ENCODE data around the gene SUMF1. TPM values are rescaled to one million over a fixed set of nuclear protein-coding genes. Genes with fewer than 3 reads are reported as not detected.

The SUMF1 gene
- total RNA-seq, 6 experiments from 2014 or later = 15.9 to 32.4 (median 21.3) TPM

- H3K4me1 ChIP-seq = peaks cover 0 to 9% (median 0%) of the 10 kb centered on the region in 4 donors
- no peak overlapping the region for H3K27ac ChIP-seq
- DNase-seq (no peak), ATAC-seq (no peak)
- WGBS (ENCODE audit: insufficient coverage, low coverage, low lambda C conversion rate, missing lambda C conversion rate) = 65% methylated on average over 3 of the region's 3 CpGs
- intact Hi-C loops (cut with DNase I) = no loop called here
- H3K9me3 ChIP-seq = no peaks in the 10 kb centered on the region
- no peak for TF ChIP-seq POLR2A (IDR thresholded peaks at IDR 0.05)
- TF ChIP-seq CTCF (IDR thresholded peaks at IDR 0.05) = no peak
- H3K27me3 ChIP-seq = no peaks in the 10 kb centered on the region
- H3K36me3 ChIP-seq = no peaks in the 10 kb centered on the region
- H3K4me3 ChIP-seq = no peak overlapping the region
Observed at GRCh38 chr3:4495294-4496086, 28.4 kb upstream of the SUMF1 start.

- no peak for DNase-seq
- peak overlapping the region in 1 of 3 donors; percentile 90 for H3K4me3 ChIP-seq
- no peak overlapping the region for H3K27ac ChIP-seq
Observed at GRCh38 chr3:4494895-4495264, 27.8 kb upstream of the SUMF1 start.

GRCh38 chr3:4493941-4494894 lies 27.1 kb upstream of the SUMF1 start:
- no peak for DNase-seq
- Histone ChIP-seq H3K36me3 (no peaks in the 10 kb centered on the region), H3K27me3 (no peaks in the 10 kb centered on the region), H3K9me3 (no peaks in the 10 kb centered on the region), H3K4me1 (peaks cover 0 to 9% (median 0%) of the 10 kb centered on the region in 4 donors), H3K4me3 (peak overlapping the region; percentile 74 to 90 (median 88)), H3K27ac (no peak overlapping the region)
- WGBS (ENCODE audit: insufficient coverage, low coverage, low lambda C conversion rate, missing lambda C conversion rate) = 30% methylated on average over 19 of the region's 28 CpGs
- intact Hi-C loops (cut with DNase I) = no loop called here
- TF ChIP-seq CTCF (IDR thresholded peaks at IDR 0.05) (no peak), POLR2A (IDR thresholded peaks at IDR 0.05) (no peak)
- no peak for ATAC-seq

More at GRCh38 chr3:4494895-4495264, 27.8 kb upstream of the SUMF1 start:
- no peak for ATAC-seq
- intact Hi-C loops (cut with DNase I) = no loop called here
- Histone ChIP-seq H3K27me3 (no peaks in the 10 kb centered on the region), H3K36me3 (no peaks in the 10 kb centered on the region), H3K9me3 (no peaks in the 10 kb centered on the region), H3K4me1 (peaks cover 0 to 9% (median 0%) of the 10 kb centered on the region in 4 donors)
- WGBS (ENCODE audit: insufficient coverage, low coverage, low lambda C conversion rate, missing lambda C conversion rate) = 56% methylated on average over 4 of the region's 4 CpGs
- TF ChIP-seq POLR2A (IDR thresholded peaks at IDR 0.05) (no peak), CTCF (IDR thresholded peaks at IDR 0.05) (no peak)

GRCh38 chr3:4493014-4493940 lies 26.2 kb upstream of the SUMF1 start, which contains the start of gene ITPR1:
Gene ITPR1, plus strand, starts transcription at chr3:4493348. Its CDS starts 23,144 bp downstream, at chr3:4516492.
- ATAC-seq (peak; percentile 98 to 99 (median 98)), DNase-seq (peak; percentile 99)
- Histone ChIP-seq H3K27me3 (no peaks in the 10 kb centered on the region), H3K27ac (peak within 1 kb of the TSS; percentile 71 to 82 (median 75)), H3K4me1 (peaks cover 0 to 9% (median 0%) of the 10 kb centered on the region in 4 donors), H3K36me3 (no peaks in the 10 kb centered on the region), H3K4me3 (peak within 1 kb of the TSS; percentile 74 to 90 (median 88)), H3K9me3 (no peaks in the 10 kb centered on the region)
- intact Hi-C loops (cut with DNase I) = no loop called here
- WGBS (ENCODE audit: insufficient coverage, low coverage, low lambda C conversion rate, missing lambda C conversion rate) = 1% methylated on average over 33 of the region's 47 CpGs
- TF ChIP-seq CTCF (IDR thresholded peaks at IDR 0.05) = peak in 1 of 4 donors; percentile 16
- peak; percentile 100 for TF ChIP-seq POLR2A (IDR thresholded peaks at IDR 0.05)
